Measurements from ENCODE around the gene SLC40A1. TPM values are rescaled to one million over a fixed set of nuclear protein-coding genes. Genes with fewer than 3 reads are reported as not detected.

The SLC40A1 gene
- total RNA-seq, 1 experiment from 2014 or later, result 2.2 TPM

DNA sequence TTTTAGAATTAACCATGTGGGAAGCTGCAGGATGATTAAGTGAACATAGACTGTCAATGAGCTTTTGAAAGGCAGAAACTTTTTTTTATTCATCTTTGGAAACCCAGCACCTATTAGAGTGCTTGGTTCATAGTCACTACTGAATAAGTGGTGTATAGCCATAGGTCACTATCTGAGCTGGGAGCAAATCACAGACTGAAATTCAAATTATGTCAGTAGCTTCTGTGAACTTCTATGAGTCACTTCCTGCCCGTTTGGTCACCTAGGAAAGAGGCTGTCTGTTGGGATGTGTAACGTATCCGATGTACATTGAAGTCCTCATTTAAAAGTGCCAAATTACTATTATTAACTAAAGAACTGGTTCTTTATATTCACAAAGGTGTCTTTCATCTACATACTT is 20.5 kb upstream of the SLC40A1 start:
- DNase-seq (ENCODE audit: low spot score), result peak; percentile 54

DNA sequence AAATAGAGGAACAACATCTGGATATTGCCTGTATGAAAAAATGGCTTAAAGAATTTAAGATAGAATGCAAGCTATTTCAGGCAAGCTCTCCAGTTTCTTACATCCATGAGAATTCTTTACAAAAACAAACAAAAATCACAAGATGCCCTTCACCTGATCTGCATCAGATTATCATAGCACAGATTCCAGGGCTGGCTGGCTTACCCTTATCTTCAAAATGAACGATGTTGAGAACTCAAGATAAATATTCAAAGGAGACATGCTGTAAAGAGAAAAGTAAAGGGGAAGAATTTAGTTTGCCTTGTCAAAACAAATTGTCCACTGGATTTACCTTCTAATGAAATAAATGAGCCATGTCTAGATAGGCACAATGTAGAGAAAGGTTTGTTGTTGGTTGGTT is 18.7 kb upstream of the SLC40A1 start:
- DNase-seq (ENCODE audit: low spot score), result no peak

DNA sequence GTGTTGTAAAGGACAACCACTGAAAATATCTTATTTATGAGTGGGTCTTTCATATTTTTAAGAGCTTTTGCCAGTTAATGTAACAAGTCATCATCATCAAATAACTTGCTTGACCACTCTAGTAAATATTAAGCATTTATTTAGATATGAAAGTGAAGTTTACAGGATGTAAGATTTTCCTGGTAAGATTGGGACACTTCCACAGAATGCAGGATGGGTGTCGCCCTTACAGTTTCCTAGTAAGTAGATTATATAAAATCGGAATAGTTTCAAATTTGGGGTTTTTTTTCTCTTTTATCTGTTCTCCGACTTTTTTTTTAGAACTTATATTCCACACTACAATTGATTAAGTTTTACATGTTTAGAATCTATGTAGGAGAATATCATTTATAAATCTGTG is 14.8 kb upstream of the SLC40A1 start:
- DNase-seq (ENCODE audit: low spot score), result no peak

DNA sequence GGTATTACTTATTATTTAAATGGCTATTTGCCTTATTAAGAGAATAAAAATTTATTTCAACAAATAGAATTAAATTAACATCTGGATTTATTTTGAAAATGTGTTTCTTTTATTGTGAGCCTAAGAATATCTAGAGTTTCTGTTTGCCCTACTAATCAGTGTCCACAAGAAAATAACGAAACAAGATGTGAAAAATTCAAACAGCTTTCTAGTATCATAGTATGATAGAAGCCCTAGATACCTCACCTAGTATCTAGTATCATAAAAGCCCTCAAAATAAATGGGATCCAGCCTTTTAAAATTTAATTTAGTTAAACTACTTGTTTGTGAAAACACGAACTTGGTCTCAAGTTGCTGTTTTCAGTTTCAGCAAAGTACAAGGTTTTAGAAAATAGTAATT is 13.7 kb upstream of the SLC40A1 start:
- no peak for DNase-seq (ENCODE audit: low spot score)

DNA sequence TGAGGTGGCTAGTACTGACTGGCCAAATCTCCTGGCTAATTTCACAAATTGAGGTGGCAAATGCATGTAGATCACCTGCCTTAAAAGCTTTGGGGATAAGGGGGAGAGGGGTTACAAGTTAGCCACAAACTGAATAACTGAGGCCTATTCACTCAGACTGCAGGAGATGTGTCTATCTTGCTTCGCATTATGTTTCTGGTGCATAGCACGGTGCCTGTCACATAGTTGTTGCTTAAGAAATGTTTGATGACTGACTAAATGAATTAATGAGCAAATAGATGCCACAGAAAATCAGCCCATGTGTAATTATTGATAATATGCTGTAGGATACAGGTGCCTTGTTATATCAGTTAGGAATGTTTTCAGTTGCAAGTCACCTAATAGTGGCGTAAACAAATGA is 12.5 kb upstream of the SLC40A1 start:
- no peak for DNase-seq (ENCODE audit: low spot score)

DNA sequence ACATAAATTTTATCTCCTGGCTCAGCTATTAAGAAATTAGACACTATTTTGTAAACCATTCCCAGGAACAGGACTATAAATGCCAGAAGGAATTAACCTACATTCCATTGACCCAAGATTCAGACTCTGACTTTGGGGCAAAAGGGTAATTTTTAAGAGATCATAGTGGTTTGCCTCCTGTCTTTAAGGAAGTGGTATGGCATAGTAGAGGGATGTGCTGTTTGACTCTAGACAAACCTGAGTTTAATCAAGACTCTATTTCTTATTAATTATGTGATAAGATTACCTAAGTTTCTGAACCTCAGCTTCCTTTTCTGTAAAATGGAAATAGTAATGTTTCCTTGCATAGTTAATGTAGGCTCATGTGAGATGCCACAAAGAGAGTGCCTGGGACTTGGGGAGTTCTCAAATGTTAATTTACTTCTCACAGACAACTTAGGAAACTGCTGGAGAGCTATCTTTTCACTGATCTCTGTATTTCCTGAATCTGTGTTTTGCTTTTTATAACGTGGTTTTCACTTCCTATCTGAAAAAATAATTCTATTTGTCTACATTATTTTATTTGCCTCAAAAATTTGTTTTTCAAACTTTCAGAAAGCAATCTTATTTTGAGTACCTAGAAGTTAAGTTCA is 11.9 kb upstream of the SLC40A1 start:
- no peak for DNase-seq (ENCODE audit: low spot score)

DNA sequence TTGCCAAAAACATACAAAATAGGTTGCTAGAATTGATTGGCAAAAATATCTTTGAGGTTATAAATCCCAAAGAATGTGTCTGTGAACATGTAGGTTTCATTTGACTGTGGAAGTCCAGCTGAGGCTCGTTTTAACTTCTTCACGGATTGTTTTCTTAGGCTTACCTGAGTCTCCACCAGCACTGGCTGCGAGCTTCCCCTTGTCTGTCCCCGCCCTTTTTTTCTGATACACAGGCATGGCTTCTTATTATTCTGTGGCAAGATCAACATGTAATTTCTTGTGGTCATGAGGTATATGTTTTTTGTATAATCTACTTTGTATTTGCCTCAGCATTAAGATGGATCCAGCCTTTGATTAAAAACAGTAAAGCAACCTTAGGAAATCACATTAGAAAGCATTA is 7.2 kb upstream of the SLC40A1 start:
- DNase-seq (ENCODE audit: low spot score), result no peak

DNA sequence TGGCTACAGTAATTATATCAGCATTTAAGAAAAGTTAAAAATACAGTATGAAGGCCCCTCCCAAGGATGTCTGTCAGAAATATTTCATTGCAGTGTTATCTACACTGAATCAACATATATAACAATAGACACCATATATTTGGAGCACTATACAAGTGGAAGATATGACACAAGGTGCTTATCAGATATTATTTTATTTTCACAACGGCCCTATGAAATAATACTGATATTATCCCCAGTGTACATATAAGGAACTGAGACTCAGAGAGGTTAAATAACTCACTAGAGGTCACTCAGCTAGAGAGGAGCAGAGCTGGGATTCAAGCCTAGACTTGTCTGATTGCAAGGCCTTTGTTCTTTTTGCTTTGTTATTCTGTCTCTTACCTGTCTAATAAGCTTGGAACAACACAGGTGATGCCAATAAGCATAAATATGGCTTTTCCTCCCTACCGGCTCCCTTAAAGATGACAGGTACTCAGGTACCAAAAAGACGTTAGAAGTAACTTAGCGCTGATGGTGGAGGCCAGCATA is 4.7 kb upstream of the SLC40A1 start:
- DNase-seq (ENCODE audit: low spot score), result no peak

DNA sequence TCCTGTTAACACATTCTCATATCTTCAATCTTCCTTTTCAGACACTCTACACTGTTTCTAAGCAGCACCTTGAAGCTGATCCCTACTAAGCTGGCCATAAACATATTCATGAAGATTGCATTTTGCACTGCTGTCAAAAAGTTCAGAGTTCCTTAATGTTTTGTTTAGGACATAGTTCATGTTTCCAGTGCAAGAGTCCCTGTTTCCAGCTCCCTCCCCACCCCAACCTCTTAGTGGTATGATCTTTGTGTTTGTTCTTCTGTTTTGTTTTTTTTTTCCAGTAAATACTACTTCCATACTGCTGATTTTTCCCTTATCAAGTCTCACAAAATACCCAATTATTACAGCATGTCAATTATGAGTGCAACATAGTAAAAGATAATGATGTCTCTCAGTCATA is 4.1 kb upstream of the SLC40A1 start:
- no peak for DNase-seq (ENCODE audit: low spot score)

DNA sequence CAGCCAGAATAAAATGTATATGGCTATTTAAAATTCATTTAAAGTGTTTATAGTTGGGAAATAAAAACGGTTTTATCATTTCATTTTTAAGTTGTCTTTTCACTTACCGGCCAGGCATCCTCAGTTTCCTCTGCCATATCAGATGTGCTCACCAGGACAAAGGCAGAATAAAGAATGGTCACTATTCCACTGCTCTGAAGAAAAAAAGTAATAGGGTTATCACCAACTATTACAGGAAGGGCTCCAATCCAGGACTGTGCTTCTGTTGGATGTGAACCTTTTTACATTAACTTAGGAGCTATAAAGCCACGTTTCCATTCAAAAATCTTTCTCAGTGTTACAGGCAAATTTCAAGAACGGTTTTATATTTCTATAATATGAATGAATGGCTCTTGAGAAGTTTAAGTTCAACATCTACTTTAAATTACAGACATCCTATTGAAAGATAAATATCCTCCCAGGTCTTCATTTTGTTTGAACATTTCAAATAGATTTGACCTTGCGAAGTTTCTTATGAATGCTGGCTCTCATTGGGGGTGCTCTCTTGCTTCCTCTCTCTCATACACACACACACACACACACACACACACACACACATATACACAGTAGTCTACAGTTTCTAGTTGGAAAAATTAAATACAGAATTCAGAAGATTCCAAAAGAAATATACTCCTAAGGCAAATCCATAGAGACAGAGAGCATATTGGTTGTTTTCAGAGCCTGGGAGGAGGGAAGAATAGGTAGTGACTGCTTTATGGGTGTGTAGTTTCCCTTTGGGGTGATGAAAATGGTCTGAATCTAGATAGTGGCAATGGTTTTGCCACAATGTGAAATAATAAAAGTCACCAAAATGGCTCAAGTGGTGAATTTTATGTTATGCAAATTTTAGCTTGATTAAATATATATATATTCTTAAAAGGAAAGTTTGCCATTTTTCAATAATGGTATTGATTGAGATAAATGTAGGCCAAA is 2.9 kb upstream of the SLC40A1 start:
- no peak for DNase-seq (ENCODE audit: low spot score)

DNA sequence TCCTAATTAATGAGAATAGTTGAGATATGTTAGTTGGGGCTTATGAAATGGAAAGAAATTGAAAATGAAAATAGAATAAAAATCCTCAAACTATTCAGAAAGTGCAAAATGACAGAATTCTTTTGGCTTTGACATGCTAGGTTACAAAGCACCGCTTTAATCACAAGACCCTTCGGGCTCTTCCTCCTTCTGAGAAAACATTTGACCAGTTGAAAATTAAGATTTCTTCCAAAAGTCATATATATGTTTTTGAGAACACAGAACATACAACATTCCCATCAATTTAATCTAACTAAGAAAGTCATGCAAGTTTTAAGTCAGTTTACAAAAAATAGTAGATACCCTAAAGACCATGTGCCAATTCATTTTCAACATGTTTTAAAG is 2.2 kb upstream of the SLC40A1 start:
- DNase-seq (ENCODE audit: low spot score), result no peak

DNA sequence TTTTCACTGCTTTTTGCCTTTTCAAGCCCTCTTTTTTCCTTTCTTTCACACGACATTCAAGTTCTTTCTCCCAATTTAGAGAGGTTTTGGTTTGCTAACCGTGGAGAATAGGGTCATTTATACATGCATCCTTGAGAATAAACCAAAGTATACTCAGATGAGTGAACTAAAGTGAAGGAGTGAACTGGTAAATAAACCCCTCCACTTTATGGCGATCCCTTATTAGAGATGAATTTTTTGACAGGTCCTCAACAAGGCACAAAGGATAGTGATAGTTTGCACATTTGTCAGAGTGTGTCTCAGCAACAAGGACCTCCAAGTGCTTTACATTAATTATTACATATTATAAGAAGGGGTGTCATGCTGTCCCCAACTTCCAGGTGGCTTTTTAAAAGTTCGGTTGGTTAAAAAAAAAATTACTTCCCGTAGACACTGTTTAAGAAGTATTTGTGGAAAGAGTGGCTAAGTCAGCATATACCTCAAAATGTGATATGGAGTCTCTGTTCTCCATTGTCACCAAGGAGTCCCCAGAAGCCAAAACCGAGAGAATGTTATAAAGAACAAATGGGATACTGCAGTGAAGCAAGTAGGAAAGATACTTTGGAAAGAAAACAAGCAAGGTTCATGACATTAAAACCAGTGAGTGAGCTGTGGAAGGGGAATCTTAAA is 1.7 kb upstream of the SLC40A1 start:
- no peak for DNase-seq (ENCODE audit: low spot score)

DNA sequence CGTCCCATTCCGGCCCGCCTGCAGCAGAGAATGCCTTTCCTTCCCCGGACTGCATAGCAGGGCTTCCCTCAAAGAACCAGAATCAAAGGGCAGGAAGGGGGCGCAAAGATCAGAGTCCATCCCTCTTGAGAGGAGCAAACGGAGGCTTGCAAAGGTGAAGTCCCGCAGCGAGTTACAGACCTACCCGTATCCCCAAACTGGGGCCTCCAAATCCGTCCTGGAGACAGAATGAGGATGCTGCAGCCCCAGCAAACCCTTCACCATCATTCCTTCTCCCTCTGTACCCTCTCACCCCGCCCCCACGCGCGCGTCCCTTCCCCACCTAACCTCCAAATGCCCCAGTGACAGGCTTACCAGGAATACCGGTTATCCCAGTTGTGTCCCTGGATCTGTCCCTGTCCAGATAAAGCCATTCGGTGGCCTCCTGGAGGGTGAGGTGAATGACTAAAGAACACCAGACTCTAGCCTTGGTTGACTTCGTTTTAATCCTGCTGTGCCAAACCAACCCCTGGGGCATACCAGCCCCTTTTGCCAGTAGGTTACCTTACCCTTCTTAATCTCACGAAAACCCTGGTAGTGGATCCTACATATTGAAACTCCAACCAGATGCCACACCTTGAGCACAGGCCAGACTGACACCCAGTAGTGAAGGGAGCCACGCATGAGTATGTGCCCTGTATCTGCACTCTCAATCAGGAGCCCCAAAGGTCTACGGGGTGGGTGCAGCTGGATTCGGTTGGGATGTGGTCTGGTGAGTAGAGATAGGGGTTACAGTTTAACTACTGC is 961 bp upstream of the SLC40A1 start:
- DNase-seq (ENCODE audit: low spot score), result no peak

DNA sequence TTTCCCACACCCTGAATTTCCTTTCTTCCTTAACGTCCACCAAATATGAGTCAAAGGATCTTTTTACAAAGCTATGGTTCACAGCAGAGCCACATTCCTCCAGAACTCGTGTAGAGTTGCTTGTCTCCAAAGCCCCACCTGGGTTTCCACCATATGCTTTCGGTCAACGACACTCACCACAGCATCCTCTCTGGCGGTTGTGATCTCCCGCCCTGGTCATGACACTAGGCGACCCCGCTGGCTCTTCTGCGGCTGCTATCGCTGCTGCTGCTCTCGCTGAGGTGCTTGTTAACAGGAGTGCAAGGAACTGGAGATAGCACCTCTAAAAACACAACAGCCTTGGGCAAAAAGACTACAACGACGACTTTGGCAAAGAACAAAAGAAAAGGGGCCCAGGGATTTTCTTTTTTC is 340 bp downstream of the SLC40A1 start:
- DNase-seq (ENCODE audit: low spot score), result no peak

DNA sequence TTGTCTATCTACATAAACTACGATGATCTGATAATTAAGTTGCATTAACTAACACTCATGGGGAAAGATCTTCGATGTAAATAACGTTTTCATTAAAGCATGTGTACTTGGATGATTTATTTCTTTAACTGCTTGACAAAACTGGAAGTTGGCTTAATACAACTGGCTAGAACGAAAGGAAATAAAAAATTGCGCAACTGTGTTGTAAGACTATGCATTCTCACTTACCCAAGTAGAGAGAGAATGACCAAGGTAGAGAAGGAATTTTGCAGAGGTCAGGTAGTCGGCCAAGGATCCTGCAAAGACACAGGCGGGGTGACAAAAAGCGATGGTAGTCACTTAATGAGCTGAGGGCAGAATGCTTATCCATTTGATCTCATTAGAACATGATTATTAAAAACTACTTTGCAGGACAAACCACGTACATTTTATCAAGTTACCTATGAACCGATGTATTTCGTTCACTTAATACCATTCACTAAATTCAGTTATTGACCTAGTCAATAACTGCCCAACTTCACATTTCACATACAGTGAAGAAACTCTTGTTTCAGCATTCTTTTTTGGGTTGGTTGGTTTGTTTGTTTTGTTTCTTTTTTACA is 900 bp downstream of the SLC40A1 start:
- no peak for DNase-seq (ENCODE audit: low spot score)

DNA sequence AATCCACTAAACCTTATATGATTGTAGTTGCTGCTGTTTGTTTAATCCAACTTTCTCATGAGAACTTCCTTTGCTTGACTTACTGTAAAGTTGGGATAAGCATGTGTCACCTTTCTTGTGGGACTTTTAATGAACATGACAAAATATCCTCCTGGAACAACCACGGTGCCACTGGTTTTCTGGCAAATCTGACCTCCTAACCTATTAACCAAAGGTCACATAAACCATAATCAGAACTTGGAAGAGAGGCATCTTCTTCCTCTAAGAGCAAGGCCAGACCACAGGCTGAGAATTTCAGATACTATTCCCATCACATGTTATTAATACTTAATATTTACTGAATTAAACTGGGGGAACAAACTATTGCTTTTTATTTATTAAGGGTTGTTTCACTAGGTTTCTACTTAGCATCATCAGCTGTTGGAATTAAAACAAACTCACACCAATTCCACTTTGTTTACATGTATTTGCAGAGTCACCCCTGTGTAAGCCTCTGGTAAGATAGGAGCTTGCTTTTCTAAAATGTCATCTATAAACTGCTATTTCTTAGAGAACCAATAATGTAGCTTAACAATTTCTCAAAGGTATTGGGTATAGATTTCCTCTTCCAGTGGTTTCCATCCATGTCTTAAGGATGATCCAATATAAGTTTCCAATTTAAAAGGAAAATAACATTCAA is 2.2 kb downstream of the SLC40A1 start:
- DNase-seq (ENCODE audit: low spot score), result no peak

DNA sequence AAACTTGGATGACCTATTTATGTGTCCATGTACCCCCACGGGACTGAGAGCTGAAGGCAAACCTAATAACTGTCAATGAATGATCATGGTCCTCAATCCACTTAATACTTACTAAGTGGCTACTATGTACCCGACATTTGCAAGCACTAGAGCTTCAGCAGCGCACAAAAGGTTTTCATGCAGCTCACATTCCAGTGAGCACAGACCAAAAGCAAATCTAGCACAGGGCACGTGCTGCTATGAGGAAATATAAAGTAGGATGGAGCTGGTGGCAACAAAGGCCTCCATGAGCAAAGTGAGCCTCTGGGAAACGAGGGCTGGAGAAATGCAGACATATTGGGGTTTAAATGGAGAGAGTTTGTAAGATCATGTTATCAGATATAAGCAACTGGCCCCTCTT is 3.5 kb downstream of the SLC40A1 start:
- no peak for DNase-seq (ENCODE audit: low spot score)

DNA sequence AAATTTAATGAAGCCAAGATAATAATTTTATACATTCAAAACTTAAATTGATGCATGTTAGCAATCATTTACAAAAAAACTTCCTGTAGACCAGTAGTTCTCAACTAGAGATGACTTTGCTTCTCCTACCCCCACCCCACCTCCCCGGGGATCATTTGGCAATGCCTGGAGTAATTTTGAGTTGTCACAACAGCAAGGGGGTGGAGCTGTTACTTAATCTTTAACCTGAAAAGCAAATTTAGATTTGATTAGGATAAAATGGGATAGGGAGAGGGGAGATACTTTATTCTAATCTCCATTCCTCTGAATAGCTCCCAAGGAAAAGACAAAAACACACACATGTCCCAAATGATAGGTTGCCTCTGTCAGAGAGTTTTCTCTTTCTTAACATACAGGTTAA is 4.2 kb downstream of the SLC40A1 start:
- DNase-seq (ENCODE audit: low spot score), result no peak

DNA sequence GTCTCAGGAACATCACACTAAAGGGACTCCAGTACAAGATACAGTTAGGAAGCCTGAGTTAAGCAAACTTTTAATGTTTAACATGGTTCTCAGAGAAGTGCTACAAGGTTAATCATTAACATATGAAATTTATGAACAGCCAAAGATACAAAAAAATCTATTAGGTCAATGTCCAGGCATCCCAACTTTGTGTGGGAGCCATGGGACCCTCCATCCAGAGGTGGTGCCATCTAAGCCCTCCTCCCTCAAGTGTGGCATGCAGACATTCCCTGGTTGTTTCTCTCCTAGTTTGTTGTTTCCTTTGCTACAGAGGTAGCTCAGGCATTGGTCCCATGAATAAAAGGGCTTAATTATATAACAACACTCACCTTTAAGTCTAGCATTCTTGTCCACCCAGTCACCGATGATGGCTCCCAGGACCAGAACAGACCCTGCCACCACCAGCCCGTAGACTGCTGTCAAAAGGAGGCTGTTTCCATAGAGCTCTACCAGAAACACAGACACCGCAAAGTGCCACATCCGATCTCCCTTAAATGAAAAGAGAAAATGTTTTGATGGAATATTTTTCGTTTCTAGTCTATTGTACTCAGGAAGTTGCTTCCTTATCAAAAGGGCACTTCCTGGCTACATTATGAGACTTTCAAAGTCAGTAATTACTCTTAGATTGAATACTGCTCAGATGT is 5.7 kb downstream of the SLC40A1 start:
- DNase-seq (ENCODE audit: low spot score), result no peak

DNA sequence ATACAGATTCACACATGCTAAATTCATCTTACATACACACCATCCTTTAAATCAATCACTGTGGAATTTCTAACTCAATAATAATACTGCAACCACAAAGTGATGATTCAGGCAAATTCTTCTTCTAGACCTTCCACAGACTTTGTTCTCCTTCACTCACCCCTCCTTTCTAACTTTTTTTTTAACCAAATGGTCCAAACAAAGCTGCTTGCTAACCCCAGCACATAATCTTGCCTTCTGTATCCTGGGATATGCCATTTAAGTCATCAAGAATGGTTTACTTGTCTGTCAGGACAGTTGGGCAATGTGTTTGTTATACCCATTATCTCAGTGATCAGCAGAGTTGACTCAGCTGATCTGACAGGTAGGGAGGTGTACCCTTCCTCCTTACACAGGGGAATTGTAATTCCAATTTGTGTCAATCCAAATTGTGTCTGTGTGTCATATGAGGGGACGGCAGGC is 10.0 kb downstream of the SLC40A1 start:
- DNase-seq (ENCODE audit: low spot score), result peak; percentile 23
